Loucy (cell line): ENCODE data around the gene RAB40B.

Source experiments
- H2AFZ ChIP-seq: fragments of 200-600 bp; sonication (generic); 2 replicates; pipeline ENCODE4 v1.6.0; 2016; ENCODE audit warnings: antibody characterized with exemption, mild to moderate bottlenecking, low read length, moderate library complexity
- H3F3A ChIP-seq: fragments of 200-600 bp; 2 replicates; pipeline ENCODE4 v1.6.0; 2016; ENCODE audit warnings: antibody characterized with exemption, low read depth, mild to moderate bottlenecking
- H3K27me3 ChIP-seq: fragments of 200-600 bp; sonication (generic); 2 replicates; pipeline ENCODE4 v1.6.1; 2014; ENCODE audit warnings: low read length, mild to moderate bottlenecking; ENCODE audit not compliant: insufficient read depth, poor library complexity, severe bottlenecking
- H3K36me3 ChIP-seq: fragments of 200-600 bp; sonication (generic); 2 replicates; pipeline ENCODE4 v1.6.1; 2016; ENCODE audit warnings: low read length; ENCODE audit not compliant: insufficient read depth
- H3K4me1 ChIP-seq: fragments of 200-600 bp; sonication (generic); 2 replicates; pipeline ENCODE4 v1.5.1; 2014; ENCODE audit warnings: low read length, mild to moderate bottlenecking; ENCODE audit not compliant: insufficient read depth, poor library complexity, severe bottlenecking
- H3K4me2 ChIP-seq: fragments of 200-600 bp; sonication (generic); 2 replicates; pipeline ENCODE4 v1.6.0; 2014; ENCODE audit warnings: antibody characterized with exemption, low read length, low read depth, mild to moderate bottlenecking; ENCODE audit not compliant: poor library complexity, severe bottlenecking
- H3K4me3 ChIP-seq: fragments of 200-600 bp; sonication (generic); 2 replicates; pipeline ENCODE4 v1.5.1; 2014; ENCODE audit warnings: low read length, mild to moderate bottlenecking, mixed read lengths; ENCODE audit not compliant: poor library complexity, severe bottlenecking
- H3K79me2 ChIP-seq: fragments of 200-600 bp; sonication (generic); 2 replicates; pipeline ENCODE4 v1.6.1; 2014; ENCODE audit warnings: low read length; ENCODE audit not compliant: insufficient read depth
- H3K9ac ChIP-seq: fragments of 200-600 bp; sonication (generic); 2 replicates; pipeline ENCODE4 v1.6.0; 2014; ENCODE audit warnings: mild to moderate bottlenecking, low read depth, low read length, moderate library complexity; ENCODE audit not compliant: poor library complexity, severe bottlenecking
- H3K9me2 ChIP-seq: fragments of 200-600 bp; sonication (generic); replicated peaks from 2 replicates; pipeline ENCODE4 v1.6.1; 2016; ENCODE audit warnings: low read depth, low read length, mixed read lengths
- H3K9me3 ChIP-seq: fragments of 200-600 bp; sonication (generic); 2 replicates; pipeline ENCODE4 v1.6.1; 2014; ENCODE audit warnings: mild to moderate bottlenecking, antibody characterized with exemption, low read length, low read depth; ENCODE audit not compliant: insufficient read depth
- H4K20me1 ChIP-seq: fragments of 200-600 bp; sonication (generic); 2 replicates; pipeline ENCODE4 v1.6.0; 2014; ENCODE audit warnings: antibody characterized with exemption, low read length, mild to moderate bottlenecking; ENCODE audit not compliant: insufficient read depth, poor library complexity, severe bottlenecking
- CTCF ChIP-seq: fragments of 200-600 bp; sonication (generic); conservative IDR thresholded peaks from 2 replicates; pipeline ENCODE4 v1.5.1; 2014; ENCODE audit warnings: mild to moderate bottlenecking, antibody characterized with exemption, low read length
- EZH2phosphoT487 ChIP-seq: fragments of 200-600 bp; IDR thresholded peaks from 2 replicates; pipeline ENCODE4 v1.6.1; 2018; ENCODE audit warnings: antibody characterized with exemption, mild to moderate bottlenecking, moderate library complexity, borderline replicate concordance

Gene RAB40B

GRCh38 chr17:82687375-82687861, 11.1 kb downstream of the RAB40B start:
- no peak for TF ChIP-seq EZH2phosphoT487
- no peak for TF ChIP-seq CTCF
- no peaks in the 10 kb centered on the region for H4K20me1 ChIP-seq
- H3K27me3 ChIP-seq, result no peaks in the 10 kb centered on the region
- no peaks in the 10 kb centered on the region for H3K79me2 ChIP-seq
- H3K4me3 ChIP-seq, result no peak overlapping the region
- H3K9me3 ChIP-seq, result no peaks in the 10 kb centered on the region
- no peak overlapping the region for H3K4me2 ChIP-seq
- no peaks in the 10 kb centered on the region for H3K4me1 ChIP-seq
- H3F3A ChIP-seq, result no peaks in the 10 kb centered on the region
- no peak overlapping the region for H2AFZ ChIP-seq
- H3K9me2 ChIP-seq, result no peaks in the 10 kb centered on the region
- no peaks in the 10 kb centered on the region for H3K36me3 ChIP-seq
- no peak overlapping the region for H3K9ac ChIP-seq

GRCh38 chr17:82686366-82687324, 11.9 kb downstream of the RAB40B start:
- H4K20me1 ChIP-seq, result no peaks in the 10 kb centered on the region
- H3K4me2 ChIP-seq, result no peak overlapping the region
- no peaks in the 10 kb centered on the region for H3K9me2 ChIP-seq
- H3K79me2 ChIP-seq, result no peaks in the 10 kb centered on the region
- H3K36me3 ChIP-seq, result no peaks in the 10 kb centered on the region
- no peak overlapping the region for H2AFZ ChIP-seq
- TF ChIP-seq EZH2phosphoT487, result no peak
- no peak for TF ChIP-seq CTCF
- no peaks in the 10 kb centered on the region for H3K4me1 ChIP-seq
- no peak overlapping the region for H3K9ac ChIP-seq
- no peaks in the 10 kb centered on the region for H3K9me3 ChIP-seq
- H3K4me3 ChIP-seq, result no peak overlapping the region
- H3K27me3 ChIP-seq, result no peaks in the 10 kb centered on the region
- H3F3A ChIP-seq, result no peaks in the 10 kb centered on the region

- Histone ChIP-seq H3K9me3 (peaks cover 4% of the 10 kb centered on the region; the same call in 1 of the 2 replicates), H3K4me1 (no peaks in the 10 kb centered on the region), H3F3A (no peaks in the 10 kb centered on the region), H2AFZ (no peak overlapping the region), H3K9me2 (no peaks in the 10 kb centered on the region), H3K4me2 (no peak overlapping the region), H3K36me3 (no peaks in the 10 kb centered on the region), H3K9ac (no peak overlapping the region), H3K4me3 (no peak overlapping the region), H4K20me1 (no peaks in the 10 kb centered on the region), H3K27me3 (no peaks in the 10 kb centered on the region), H3K79me2 (no peaks in the 10 kb centered on the region)
- TF ChIP-seq CTCF (no peak), EZH2phosphoT487 (no peak)
Observed at GRCh38 chr17:82685291-82685690, 13.2 kb downstream of the RAB40B start.
